Measurements from ENCODE around the gene CTDNEP1.

CTDNEP1 gene

GRCh38 chr17:7232114-7232513 lies 19.4 kb downstream of the CTDNEP1 start:
- no peak overlapping the region for H3K4me3 ChIP-seq (ENCODE audit: low read depth, low read length)

DNA sequence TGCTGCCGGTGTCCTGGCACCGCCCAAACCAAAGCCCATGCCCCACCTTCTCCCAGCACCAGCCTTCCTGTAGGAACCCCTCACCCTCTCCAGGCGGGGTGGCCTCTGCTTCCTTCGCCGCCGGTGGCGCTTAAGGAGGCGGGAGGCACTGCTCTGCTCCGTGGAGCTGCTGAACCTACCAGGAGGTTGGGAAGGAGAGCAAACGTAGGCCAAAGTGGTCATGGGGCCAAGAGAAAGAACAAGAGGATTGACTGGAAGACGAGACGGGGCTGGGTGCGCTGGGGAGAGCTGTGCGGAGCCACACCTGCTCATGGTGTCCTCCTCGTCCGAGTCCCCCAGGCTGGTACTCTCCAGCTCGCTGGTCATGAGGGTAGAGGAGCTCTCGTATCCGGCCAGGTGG lies 22.0 kb downstream of the CTDNEP1 start:
- no peak overlapping the region for H3K4me3 ChIP-seq (ENCODE audit: low read depth, low read length)

DNA sequence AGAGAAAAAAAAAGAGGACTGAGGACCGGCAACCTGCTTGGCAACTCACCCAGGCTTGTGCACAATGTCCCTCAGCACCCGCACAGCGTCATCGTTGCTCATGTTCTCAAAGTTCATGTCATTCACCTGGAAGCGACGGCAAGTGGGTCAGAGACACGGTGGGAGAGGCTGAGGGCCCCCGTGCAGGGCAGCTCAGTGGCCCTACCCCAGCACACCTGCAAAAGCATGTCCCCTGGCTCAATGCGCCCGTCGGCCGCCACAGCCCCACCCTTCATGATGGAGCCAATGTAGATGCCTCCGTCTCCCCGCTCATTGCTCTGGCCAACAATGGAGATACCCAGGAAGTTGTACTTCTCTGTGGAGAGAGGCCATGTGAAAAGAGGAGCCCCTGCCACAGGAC lies 22.6 kb downstream of the CTDNEP1 start:
- H3K4me3 ChIP-seq (ENCODE audit: low read depth, low read length) = no peak overlapping the region

GRCh38 chr17:7226721-7227710 lies 24.5 kb downstream of the CTDNEP1 start:
- H3K4me3 ChIP-seq (ENCODE audit: low read depth, low read length) = no peak overlapping the region

DNA sequence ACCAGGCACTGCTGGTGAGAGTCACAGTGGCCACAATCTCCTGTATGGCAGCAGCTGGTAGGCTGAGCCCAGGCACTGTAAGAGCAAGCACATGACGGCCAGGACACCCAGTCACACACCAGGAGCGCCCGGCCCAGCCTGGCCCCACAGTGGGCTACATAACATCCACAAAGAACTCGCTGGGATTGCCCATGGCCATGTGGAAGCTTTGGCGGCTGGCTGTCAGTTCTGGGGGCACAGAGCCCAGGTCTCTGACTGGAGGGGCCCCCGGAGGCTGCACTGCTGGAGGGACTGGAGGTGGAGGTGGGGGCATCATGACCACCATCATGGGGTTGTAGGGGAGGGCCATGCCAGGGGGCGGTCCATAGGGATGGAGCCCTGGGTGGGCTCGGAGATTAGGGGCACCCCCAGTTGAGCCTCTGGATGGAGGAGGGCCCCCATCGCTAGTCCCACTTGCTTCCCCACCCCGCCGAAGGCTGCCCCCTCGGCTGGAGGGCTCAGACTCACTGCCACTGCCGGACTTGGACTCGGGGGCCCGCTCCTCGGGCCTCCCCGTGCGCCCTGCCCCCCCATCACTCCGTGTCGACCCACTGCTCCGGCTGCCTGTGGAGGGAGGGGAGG lies 25.7 kb downstream of the CTDNEP1 start:
- H3K4me3 ChIP-seq (ENCODE audit: low read depth, low read length) = no peak overlapping the region

GRCh38 chr17:7224661-7225111 lies 26.8 kb downstream of the CTDNEP1 start:
- H3K4me3 ChIP-seq (ENCODE audit: low read depth, low read length) = no peak overlapping the region

- no peak overlapping the region for H3K4me3 ChIP-seq (ENCODE audit: low read depth, low read length)
Measured at GRCh38 chr17:7224110-7224509, 27.4 kb downstream of the CTDNEP1 start.

GRCh38 chr17:7223375-7223774 lies 28.2 kb downstream of the CTDNEP1 start:
- no peak overlapping the region for H3K4me3 ChIP-seq (ENCODE audit: low read depth, low read length)

DNA sequence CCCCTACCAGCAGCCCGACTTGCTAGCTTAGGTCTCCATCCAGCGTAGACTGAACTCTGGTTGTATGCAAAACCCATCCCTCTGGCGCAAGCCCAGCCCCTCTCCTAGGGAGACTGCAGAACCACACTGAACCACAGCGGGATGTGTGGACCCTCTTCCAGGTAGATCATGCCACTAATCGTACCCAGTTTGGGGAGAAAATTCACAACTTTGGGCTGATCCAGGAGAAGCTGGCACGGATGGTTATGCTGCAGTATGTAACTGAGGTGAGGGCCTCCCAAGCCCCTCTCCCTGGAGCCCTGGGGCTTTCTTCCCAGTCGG lies 28.6 kb downstream of the CTDNEP1 start:
- H3K4me3 ChIP-seq (ENCODE audit: low read depth, low read length) = no peak overlapping the region

DNA sequence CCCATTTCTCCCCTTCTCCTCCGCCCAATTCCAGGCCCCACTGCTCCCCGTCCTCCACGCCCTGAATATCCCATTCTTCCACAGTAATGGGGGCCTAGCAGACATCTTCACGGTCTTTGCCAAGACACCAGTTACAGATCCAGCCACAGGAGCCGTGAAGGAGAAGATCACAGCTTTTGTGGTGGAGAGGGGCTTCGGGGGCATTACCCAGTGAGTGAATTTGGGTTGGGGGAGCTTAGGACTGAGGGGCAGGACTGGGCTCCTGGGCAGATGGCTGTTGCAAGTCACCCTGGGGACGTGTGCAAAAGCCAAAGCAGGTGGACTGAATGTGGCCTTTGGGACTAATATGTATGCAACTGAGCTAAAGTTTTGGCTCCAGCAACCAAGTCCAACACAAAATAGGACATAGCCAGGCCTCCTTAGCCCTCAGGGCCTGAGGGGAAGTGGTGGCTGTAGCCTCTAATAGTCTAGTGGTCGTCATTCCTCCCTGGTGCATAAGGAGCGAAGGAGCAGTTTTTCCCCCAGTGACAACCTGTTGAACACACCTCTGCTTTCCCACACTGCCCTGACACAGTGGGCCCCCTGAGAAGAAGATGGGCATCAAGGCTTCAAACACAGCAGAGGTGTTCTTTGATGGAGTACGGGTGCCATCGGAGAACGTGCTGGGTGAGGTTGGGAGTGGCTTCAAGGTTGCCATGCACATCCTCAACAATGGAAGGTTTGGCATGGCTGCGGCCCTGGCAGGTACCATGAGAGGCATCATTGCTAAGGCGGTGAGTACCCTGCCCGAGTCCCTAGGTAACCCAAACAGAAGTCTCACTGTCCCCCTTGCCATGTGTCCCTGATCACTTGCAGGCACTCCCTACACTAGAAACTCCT lies 29.2 kb downstream of the CTDNEP1 start:
- H3K4me3 ChIP-seq (ENCODE audit: low read depth, low read length) = no peak overlapping the region

GRCh38 chr17:7221278-7222092 lies 30.0 kb downstream of the CTDNEP1 start:
- H3K4me3 ChIP-seq (ENCODE audit: low read depth, low read length) = no peak overlapping the region

DNA sequence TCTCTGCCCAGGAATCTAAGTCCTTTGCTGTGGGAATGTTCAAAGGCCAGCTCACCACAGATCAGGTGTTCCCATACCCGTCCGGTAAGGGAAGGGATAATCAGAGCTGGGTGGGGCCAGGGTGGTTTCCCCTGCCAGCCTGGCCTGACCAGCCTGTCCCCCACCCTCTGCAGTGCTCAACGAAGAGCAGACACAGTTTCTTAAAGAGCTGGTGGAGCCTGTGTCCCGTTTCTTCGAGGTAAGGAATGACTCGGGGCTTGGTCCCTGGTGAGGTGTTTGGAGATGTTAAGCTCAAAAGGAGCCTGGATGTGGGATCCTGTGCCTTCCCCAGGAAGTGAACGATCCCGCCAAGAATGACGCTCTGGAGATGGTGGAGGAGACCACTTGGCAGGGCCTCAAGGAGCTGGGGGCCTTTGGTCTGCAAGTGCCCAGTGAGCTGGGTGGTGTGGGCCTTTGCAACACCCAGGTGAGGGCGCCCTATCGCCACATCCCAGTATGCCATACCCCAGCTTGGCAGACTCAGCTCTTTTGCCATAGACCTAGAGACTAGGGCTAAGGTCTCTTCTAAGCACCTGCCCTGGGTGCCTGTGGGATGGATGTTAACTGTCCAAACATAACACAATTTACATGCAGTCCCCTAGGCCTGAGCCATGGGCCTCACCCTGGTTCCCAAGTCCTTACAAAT lies 30.8 kb downstream of the CTDNEP1 start:
- H3K4me3 ChIP-seq (ENCODE audit: low read depth, low read length) = peak overlapping the region; percentile 91

DNA sequence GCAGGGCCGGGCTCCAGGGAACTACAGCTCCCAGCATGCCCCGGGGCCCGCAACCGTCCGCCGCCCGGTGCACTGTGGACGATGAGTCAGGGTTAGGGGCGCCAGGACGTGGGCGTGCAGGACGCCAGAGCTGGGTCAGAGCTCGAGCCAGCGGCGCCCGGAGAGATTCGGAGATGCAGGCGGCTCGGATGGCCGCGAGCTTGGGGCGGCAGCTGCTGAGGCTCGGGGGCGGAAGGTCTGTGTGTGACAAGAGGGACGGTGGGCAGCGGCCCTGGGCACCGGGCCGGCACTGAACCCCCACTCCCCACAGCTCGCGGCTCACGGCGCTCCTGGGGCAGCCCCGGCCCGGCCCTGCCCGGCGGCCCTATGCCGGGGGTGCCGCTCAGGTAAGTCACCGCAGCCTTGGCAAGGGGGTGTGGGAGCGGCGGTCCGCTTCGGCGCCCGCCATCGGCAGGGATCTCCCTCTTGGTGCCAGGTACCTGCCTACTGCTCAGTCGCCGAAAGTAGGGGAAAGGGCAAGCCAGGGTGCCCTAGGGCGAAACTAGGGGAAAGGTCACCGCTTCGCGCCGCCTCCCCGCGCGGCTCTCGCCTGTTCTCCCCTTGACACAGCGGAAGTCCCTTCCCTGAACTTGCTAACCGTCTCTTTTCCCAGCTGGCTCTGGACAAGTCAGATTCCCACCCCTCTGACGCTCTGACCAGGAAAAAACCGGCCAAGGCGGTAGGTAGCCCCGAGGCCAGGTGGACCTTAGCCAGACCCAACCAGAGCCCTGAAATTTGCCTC lies 31.5 kb downstream of the CTDNEP1 start, which contains the start of the genes ACADVL and DLG4:
TSS of gene ACADVL (plus strand) at position 127 of the 781 bp plus-strand sequence. CDS start at position 174, 47 bp downstream.
TSS of gene DLG4 (minus strand) at position 25 of the 781 bp plus-strand sequence.
- peak within 1 kb of the TSS; percentile 91 for H3K4me3 ChIP-seq (ENCODE audit: low read depth, low read length)

DNA sequence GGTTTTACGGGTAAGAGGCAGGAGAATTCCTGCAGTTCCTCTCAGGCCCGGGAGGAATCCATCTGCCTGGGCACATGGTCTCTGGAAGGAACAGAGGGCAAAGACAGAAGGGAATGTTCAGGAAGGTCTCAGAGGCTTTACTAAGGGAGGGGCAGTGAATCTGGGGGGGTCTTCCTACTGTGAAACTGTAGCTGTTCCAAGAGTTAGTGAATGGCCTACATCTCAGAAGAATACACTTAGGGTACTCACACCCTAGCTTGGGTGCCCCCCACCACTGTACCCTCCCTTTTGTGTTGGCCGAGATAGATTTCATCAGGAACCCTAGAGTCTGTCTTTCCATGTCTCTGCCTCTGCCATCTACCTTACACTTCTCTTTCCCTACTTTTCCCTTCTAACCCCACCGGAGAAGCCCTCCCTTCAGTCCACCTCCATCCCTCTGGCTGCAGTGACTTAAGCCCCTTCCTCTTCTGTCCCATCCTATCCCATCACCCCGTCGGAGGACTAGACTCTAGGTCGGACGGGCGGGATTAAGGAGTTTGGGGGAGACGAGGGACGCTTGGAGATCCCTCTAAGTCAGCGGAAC lies 32.2 kb downstream of the CTDNEP1 start:
- peak overlapping the region; percentile 91 for H3K4me3 ChIP-seq (ENCODE audit: low read depth, low read length)

- H3K4me3 ChIP-seq (ENCODE audit: low read depth, low read length) = no peak overlapping the region
Measured at GRCh38 chr17:7218758-7219157, 32.8 kb downstream of the CTDNEP1 start.

GRCh38 chr17:7218166-7218565 lies 33.4 kb downstream of the CTDNEP1 start:
- H3K4me3 ChIP-seq (ENCODE audit: low read depth, low read length) = no peak overlapping the region

DNA sequence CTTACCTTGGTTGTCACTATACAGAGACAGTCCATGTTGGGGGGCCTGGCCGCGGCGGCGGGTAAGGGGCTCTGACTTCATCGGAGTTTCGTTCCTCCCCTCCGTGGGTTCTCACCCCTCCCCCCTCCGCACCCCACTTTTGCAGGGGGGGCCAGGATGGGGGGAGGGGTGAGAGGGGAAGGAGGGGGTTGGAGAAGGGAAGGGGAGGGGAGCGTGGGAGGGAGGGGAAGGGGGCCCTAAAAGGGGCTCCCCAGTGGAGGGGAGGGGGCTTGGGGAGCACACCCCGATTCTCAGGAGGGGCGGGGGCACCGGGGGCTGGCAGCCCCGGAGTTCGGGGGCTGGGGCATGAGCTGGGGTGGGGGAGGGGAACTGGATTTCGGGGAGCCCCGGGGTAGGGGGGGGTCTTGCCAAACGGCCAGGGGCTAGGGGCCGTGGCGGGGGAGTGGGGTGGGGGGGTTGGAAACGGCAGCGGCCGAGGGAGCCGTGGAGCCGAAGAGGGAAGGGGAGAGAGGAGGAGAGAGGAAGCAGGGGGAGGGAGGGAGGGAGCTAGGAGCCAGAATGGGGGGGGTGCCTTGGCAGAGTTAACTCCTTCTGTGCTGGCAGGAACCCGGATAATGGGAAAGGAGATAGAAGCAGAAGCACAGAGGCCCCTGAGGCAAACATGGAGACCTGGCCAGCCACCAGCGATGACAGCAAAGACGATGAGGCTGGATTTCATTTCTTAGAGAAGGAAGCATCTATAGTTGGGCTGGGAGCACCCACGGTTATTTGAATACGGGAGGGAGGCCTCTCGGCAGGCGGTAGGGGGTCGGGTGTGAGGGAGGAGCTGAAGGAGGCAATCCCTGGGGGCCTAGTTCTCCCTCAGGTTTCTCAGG lies 34.2 kb downstream of the CTDNEP1 start:
- H3K4me3 ChIP-seq (ENCODE audit: low read depth, low read length) = peak overlapping the region; percentile 37
